Type B pancreatic cell (in vitro differentiated cells): ENCODE results near the gene LRRC37B. TPM values are rescaled to one million over a fixed set of nuclear protein-coding genes. Genes with fewer than 3 reads are reported as not detected.
"Not testable (repeated sequence)": the region's sequence is repeated elsewhere in the genome, so short reads cannot be mapped to it uniquely, and the experiment has no call there.

Source experiments
- DNase-seq: peaks from one replicate; pipeline ENCODE4 v3.0.0; 2021; ENCODE audit warnings: mixed read lengths; ENCODE audit not compliant: unreplicated experiment; ENCODE audit errors: extremely low spot score
- H3K27ac Mint-ChIP-seq: 2 replicates; pipeline ENCODE4 v1.8.0; 2021; ENCODE audit warnings: mild to moderate bottlenecking, mixed read lengths
- H3K27me3 Mint-ChIP-seq: 2 replicates; pipeline ENCODE4 v1.8.0; 2021; ENCODE audit warnings: mixed read lengths
- H3K36me3 Mint-ChIP-seq: 2 replicates; pipeline ENCODE4 v1.8.0; 2021; ENCODE audit warnings: mixed read lengths
- H3K4me1 Mint-ChIP-seq: one replicate; pipeline ENCODE4 v1.8.0; 2021; ENCODE audit warnings: mixed read lengths; ENCODE audit not compliant: unreplicated experiment
- H3K4me3 Mint-ChIP-seq: 2 replicates; pipeline ENCODE4 v1.8.0; 2021; ENCODE audit warnings: mild to moderate bottlenecking, mixed read lengths
- H3K9me3 Mint-ChIP-seq: 2 replicates; pipeline ENCODE4 v1.8.0; 2021; ENCODE audit warnings: mixed read lengths
- total RNA-seq: library from RNA; stranded (reverse); gene quantifications from 2 replicates; pipeline ENCODE4 v1.2.1, GENCODE V29; 2021; ENCODE audit warnings: low replicate concordance
- TF ChIP-seq, protein P1 (sequence below): fragments of 200-600 bp; sonication (generic); conservative IDR thresholded peaks from 2 replicates; pipeline ENCODE4 v1.5.0; 2021; ENCODE audit warnings: antibody characterized with exemption, mild to moderate bottlenecking

The LRRC37B gene
- total RNA-seq, 1 donor from 2014 or later = 28.8 TPM

DNA sequence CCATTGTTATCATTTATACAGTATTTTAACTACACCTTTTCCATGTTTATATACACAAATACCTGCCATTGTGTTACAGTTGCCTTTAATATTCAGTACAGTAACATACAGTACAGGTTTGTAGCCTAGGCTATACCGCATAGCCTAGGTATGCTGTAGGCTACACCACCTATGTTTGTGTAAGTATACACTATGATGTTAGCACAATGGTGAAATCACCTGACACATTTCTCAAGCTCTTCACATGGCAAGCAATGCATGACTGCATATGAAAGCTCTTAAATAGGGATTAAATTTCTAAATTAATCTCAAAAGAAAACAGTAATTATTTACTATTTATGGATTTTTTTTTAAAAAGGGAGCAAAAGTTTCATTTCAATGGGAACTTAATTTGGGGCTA lies 12.0 kb downstream of the LRRC37B start:
- no peak overlapping the region for H3K4me3 Mint-ChIP-seq
- no peaks in the 10 kb centered on the region for H3K27me3 Mint-ChIP-seq
- H3K9me3 Mint-ChIP-seq = no peaks in the 10 kb centered on the region
- peaks cover 3% of the 10 kb centered on the region for H3K4me1 Mint-ChIP-seq
- no peak for DNase-seq
- peaks cover 12% of the 10 kb centered on the region for H3K36me3 Mint-ChIP-seq
- TF ChIP-seq, protein P1, sequence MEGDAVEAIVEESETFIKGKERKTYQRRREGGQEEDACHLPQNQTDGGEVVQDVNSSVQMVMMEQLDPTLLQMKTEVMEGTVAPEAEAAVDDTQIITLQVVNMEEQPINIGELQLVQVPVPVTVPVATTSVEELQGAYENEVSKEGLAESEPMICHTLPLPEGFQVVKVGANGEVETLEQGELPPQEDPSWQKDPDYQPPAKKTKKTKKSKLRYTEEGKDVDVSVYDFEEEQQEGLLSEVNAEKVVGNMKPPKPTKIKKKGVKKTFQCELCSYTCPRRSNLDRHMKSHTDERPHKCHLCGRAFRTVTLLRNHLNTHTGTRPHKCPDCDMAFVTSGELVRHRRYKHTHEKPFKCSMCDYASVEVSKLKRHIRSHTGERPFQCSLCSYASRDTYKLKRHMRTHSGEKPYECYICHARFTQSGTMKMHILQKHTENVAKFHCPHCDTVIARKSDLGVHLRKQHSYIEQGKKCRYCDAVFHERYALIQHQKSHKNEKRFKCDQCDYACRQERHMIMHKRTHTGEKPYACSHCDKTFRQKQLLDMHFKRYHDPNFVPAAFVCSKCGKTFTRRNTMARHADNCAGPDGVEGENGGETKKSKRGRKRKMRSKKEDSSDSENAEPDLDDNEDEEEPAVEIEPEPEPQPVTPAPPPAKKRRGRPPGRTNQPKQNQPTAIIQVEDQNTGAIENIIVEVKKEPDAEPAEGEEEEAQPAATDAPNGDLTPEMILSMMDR = no peak
- no peak overlapping the region for H3K27ac Mint-ChIP-seq

DNA sequence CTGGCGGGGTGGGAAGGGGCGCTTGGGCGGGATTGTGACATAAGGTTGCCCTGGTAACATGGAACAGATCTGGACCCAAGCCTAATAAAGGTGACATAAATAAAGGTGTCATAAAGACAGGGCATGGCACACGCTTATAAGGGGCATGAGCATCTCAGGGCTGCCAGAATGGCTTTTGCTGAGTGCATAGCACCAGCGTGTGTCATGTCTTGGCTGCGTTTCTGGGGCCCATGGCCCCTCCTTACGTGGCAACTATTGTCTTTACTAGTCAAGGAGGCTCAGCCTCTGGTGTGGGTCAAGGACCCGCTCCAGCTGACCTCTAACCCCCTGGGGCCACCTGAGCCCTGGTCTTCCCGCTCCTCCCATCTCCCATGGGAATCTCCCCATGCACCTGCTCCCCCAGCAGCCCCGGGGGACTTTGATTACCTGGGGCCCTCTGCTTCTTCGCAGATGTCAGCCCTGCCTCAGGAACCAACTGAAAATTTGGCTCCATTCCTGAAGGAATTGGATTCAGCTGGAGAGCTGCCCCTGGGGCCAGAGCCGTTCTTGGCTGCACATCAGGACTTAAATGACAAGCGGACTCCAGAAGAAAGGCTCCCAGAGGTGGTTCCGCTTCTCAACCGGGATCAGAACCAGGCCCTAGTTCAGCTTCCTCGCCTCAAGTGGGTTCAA lies 13.9 kb downstream of the LRRC37B start:
- no peak for DNase-seq
- TF ChIP-seq, protein P1 = no peak

DNA sequence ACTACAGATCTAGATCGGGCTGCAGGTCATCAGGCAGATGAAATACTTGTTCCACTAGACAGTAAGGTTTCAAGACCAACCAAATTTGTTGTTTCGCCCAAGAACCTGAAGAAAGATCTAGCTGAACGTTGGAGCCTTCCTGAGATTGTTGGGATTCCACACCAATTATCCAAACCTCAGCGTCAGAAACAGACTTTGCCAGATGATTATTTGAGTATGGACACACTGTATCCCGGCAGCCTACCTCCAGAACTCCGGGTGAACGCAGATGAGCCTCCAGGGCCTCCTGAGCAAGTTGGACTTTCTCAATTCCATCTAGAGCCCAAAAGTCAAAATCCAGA lies 14.4 kb downstream of the LRRC37B start:
- no peak for DNase-seq
- Mint-ChIP-seq H3K36me3 (peaks cover 12% of the 10 kb centered on the region), H3K4me3 (no peak overlapping the region), H3K27me3 (no peaks in the 10 kb centered on the region), H3K27ac (no peak overlapping the region), H3K9me3 (no peaks in the 10 kb centered on the region), H3K4me1 (no peaks in the 10 kb centered on the region)
- TF ChIP-seq, protein P1 = no peak

More for the DNA sequence above, 13.9 kb downstream of the LRRC37B start:
- H3K4me3 Mint-ChIP-seq = no peak overlapping the region
- peaks cover 12% of the 10 kb centered on the region for H3K36me3 Mint-ChIP-seq
- no peaks in the 10 kb centered on the region for H3K27me3 Mint-ChIP-seq
- no peaks in the 10 kb centered on the region for H3K4me1 Mint-ChIP-seq
- H3K9me3 Mint-ChIP-seq = no peaks in the 10 kb centered on the region
- H3K27ac Mint-ChIP-seq = no peak overlapping the region

DNA sequence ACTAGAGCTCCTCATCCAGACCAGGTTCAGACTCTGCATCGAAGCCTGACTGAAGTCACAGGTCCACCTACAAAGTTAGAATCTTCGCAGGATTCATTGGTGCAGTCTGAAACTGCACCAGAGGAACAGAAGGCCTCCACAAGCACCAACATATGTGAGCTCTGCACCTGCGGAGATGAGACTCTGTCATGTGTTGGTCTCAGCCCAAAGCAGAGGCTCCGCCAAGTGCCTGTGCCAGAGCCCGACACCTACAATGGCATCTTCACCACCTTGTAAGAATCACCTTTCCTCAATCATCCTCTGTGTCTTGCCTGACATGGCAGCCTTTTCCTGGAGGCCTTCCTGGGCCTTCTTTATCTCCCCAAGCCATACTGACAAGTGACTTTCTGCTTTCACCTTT lies 15.4 kb downstream of the LRRC37B start:
- H3K4me1 Mint-ChIP-seq, H3K27ac Mint-ChIP-seq, H3K9me3 Mint-ChIP-seq, DNase-seq, H3K4me3 Mint-ChIP-seq, H3K27me3 Mint-ChIP-seq: not testable (repeated sequence)
- peaks cover 12% of the 10 kb centered on the region for H3K36me3 Mint-ChIP-seq

DNA sequence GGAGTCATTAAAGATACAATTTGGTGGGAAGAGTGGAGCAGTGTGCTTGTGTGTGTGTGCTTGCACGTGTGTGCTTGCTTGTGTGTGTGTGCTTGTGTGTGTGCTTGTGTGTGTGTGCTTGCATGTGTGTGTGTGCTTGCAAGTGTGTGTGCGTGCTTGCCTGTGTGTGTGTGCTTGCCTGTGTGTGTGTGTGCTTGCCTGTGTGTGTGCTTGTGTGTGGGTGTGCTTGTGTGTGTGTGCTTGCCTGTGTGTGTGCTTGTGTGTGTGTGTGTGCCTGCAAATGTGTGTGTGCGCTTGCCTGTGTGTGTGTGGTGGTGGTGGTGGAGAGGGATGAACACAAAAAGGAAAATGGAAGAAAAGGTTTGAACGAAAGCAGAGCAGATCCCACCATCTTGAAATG lies 20.1 kb downstream of the LRRC37B start:
- not testable (repeated sequence) for H3K27me3 Mint-ChIP-seq, H3K4me1 Mint-ChIP-seq, H3K36me3 Mint-ChIP-seq, H3K9me3 Mint-ChIP-seq, H3K4me3 Mint-ChIP-seq, DNase-seq, H3K27ac Mint-ChIP-seq

DNA sequence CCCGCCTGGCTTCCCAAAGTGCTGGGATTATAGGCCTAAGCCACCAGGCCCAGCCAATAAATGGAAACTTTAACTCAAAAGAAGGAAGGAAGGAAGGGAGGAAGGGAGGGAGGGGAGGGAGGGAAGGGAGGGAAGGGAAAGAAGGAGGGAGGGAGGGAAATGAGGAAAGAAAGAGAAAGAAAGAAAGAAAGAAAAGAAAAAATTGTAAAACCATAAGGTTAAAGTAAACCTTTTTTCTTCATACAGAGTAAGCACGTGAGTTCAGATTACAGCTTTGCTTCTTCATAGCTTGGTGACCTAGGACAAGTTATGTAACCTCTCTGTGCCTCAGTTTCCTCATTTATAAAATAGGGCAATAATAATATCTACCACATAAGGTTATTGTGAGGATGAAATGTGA lies 26.0 kb downstream of the LRRC37B start:
- no peaks in the 10 kb centered on the region for H3K4me1 Mint-ChIP-seq
- no peak overlapping the region for H3K27ac Mint-ChIP-seq
- H3K27me3 Mint-ChIP-seq = no peaks in the 10 kb centered on the region
- H3K36me3 Mint-ChIP-seq = peaks cover 10% of the 10 kb centered on the region
- no peak for DNase-seq
- no peak overlapping the region for H3K4me3 Mint-ChIP-seq
- TF ChIP-seq, protein P1 = no peak
- no peaks in the 10 kb centered on the region for H3K9me3 Mint-ChIP-seq

DNA sequence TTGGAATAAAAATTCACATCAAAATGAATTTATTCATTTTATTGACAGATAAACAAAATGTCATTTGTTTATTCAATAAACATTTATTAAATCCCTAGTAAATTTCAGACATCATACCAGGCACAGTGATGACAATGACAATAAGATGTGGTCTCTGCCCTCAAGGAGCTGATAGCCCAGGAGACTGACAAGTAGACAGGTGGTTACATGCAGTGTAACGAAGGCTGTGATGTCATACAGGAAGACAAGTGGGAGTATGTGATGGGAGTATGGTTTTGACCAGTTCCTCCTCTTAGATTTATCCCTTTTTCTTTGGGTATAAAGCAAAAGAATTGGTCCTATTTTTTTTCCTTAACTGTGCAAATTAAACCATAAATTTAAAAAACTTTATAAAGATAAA lies 26.6 kb downstream of the LRRC37B start:
- DNase-seq, H3K27me3 Mint-ChIP-seq, H3K4me1 Mint-ChIP-seq, H3K9me3 Mint-ChIP-seq, H3K27ac Mint-ChIP-seq, H3K4me3 Mint-ChIP-seq: not testable (repeated sequence)
- H3K36me3 Mint-ChIP-seq = peaks cover 10% of the 10 kb centered on the region

DNA sequence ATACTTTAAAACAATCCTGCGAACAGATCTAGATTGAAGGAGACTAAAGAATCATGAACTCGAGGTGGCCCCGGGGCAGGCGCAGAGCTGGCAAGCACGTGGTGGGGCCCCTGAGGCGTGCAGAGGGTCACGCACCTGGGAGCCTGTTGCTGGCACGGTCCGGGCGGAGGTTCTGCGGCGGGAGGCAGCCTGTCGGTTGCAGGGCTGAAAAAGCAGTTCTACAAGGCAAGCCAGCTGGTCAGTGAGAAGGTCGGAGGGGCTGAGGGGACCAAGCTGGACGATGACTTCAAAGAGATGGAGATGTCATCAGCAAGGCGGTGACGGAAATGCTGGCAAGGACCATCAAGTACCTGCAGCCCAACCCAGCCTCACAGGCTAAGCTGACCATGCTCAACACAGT lies 33.1 kb downstream of the LRRC37B start:
- H3K4me3 Mint-ChIP-seq, H3K4me1 Mint-ChIP-seq, DNase-seq, H3K27ac Mint-ChIP-seq, H3K9me3 Mint-ChIP-seq, H3K27me3 Mint-ChIP-seq: not testable (repeated sequence)
- peaks cover 19% of the 10 kb centered on the region for H3K36me3 Mint-ChIP-seq

DNA sequence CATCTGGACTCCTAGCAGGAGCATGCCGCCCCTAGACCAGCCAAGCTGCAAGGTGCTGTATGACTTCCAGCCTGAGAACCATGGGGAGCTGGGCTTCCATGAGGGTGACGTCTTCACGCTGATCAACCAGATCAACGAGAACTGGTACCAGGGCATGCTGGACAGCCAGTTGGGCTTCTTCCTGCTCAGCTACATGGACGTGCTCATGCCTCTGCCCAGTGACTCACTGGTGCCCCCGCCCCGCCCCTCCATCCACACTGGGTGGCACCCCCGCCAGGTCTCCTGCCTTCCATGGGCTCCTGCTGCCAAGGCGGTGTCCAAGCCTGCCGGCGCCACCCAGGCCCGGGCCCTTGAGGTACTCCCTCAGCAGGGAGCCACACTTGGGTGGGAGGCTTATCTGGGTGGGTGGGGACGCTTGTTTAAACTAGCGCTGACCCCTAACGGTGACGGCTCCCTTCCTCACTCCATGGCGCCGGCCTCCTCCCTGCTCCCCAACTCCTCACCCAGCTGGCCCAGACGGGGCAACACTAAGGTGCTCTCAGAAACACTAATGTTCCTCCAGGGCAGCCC lies 34.2 kb downstream of the LRRC37B start:
- H3K36me3 Mint-ChIP-seq = peaks cover 12% of the 10 kb centered on the region
- H3K27ac Mint-ChIP-seq, H3K4me3 Mint-ChIP-seq, H3K9me3 Mint-ChIP-seq, DNase-seq, H3K27me3 Mint-ChIP-seq, H3K4me1 Mint-ChIP-seq: not testable (repeated sequence)

DNA sequence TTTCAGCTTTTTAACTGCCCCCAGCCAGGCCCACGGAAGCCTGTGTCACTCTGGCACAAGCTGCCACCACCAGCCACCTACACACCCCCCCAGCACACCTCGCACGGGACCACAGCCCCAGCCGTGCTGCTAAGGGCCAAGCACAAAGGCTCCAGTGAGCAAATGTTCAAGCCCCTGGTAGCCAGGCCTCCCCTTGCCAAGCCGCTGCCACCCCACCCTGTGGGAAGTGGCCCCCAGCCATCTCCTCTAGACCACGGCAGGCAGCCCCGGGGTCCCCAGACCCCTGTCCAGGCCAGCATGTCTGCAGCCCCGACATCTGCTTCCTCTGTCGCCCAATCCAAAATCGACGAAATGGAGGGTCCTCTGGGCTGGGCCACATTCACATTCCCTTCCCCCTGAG lies 35.1 kb downstream of the LRRC37B start:
- H3K4me3 Mint-ChIP-seq, H3K27ac Mint-ChIP-seq, DNase-seq, H3K36me3 Mint-ChIP-seq, H3K27me3 Mint-ChIP-seq, H3K4me1 Mint-ChIP-seq, H3K9me3 Mint-ChIP-seq: not testable (repeated sequence)
